Measurements from ENCODE around the gene FTCD. TPM values are rescaled to one million over a fixed set of nuclear protein-coding genes. Genes with fewer than 3 reads are reported as not detected.

FTCD gene
- total RNA-seq, 1 experiment from 2014 or later: 0.21 TPM

GRCh38 chr21:46100426-46100825 lies 55.0 kb downstream of the FTCD start:
- Histone ChIP-seq H3K4me3 (ENCODE audit: low read depth in 2 of 2, low read length in 2 of 2) (no peak overlapping the region), H3K27me3 (ENCODE audit: control insufficient read depth, insufficient read depth, low read length) (no peaks in the 10 kb centered on the region), H3K27ac (ENCODE audit: low read length) (no peak overlapping the region), H3K4me1 (ENCODE audit: control insufficient read depth, insufficient read depth, low read length) (no peaks in the 10 kb centered on the region), H3K9me3 (ENCODE audit: control insufficient read depth, insufficient read depth, low read depth, low read length) (0 out of 2 replicates have a peak, but pooled peaks cover 4% of the 10 kb centered on the region), H3K36me3 (ENCODE audit: control insufficient read depth, insufficient read depth, low read length) (no peaks in the 10 kb centered on the region)
- ChIA-PET CTCF (no interaction called here), POLR2A (no interaction called here)
- no TSS peak for BruUV-seq (replicated peaks)
- in situ Hi-C loops (cut with HindIII; ENCODE audit: low pct_unique_long_range_greater_than_20kb, low sequenced_read_pairs): no loop called here
- intact Hi-C loops (cut with micrococcal nuclease; ENCODE audit: unreplicated experiment): loop anchor here (5.0 kb wide), 1 partner anchor 128 kb away; no protein-coding TSS in a partner anchor
- no peak for TF ChIP-seq SIN3A (IDR thresholded peaks at IDR 0.05; ENCODE audit: borderline replicate concordance, insufficient read depth, low read depth, low read length)
- no peak for TF ChIP-seq TCF7L2 (IDR thresholded peaks at IDR 0.05; ENCODE audit: low read depth, low read length)
- TF ChIP-seq, protein P1, sequence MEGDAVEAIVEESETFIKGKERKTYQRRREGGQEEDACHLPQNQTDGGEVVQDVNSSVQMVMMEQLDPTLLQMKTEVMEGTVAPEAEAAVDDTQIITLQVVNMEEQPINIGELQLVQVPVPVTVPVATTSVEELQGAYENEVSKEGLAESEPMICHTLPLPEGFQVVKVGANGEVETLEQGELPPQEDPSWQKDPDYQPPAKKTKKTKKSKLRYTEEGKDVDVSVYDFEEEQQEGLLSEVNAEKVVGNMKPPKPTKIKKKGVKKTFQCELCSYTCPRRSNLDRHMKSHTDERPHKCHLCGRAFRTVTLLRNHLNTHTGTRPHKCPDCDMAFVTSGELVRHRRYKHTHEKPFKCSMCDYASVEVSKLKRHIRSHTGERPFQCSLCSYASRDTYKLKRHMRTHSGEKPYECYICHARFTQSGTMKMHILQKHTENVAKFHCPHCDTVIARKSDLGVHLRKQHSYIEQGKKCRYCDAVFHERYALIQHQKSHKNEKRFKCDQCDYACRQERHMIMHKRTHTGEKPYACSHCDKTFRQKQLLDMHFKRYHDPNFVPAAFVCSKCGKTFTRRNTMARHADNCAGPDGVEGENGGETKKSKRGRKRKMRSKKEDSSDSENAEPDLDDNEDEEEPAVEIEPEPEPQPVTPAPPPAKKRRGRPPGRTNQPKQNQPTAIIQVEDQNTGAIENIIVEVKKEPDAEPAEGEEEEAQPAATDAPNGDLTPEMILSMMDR (IDR thresholded peaks at IDR 0.05): no peak
- TF ChIP-seq REST (IDR thresholded peaks at IDR 0.05; ENCODE audit: insufficient read depth in 1 of 2, low read depth in 2 of 2, low read length in 1 of 2): no peak
- TF ChIP-seq POLR2AphosphoS5 (IDR thresholded peaks at IDR 0.05; ENCODE audit: low read depth, low read length): no peak
- no peak for DNase-seq (ENCODE audit: low read depth, low spot score)
- no peak for ATAC-seq

DNA sequence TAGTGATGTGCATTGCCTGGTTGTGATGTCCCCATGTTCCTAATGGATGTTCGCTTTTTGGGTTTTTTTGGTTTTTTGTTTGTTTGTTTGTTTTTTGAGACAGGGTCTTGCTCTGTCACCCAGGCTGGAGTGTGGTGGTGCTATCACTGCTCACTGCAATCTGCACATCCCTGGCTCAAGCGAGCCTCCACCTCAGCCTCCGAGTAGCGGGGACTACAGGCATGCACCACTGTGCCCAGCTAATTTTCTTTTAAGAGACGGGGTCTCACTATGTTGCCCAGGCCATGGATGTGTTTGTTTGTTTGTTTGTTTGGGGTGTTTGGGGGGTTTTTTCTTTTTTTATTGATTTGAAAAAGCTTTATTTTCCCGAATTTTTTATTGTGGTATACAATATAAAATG lies 55.4 kb downstream of the FTCD start:
- 0 out of 2 replicates have a peak, but pooled peaks cover 4% of the 10 kb centered on the region for H3K9me3 ChIP-seq (ENCODE audit: control insufficient read depth, insufficient read depth, low read depth, low read length)
- TF ChIP-seq, protein P1 (IDR thresholded peaks at IDR 0.05): no peak
- no peak for TF ChIP-seq TCF7L2 (IDR thresholded peaks at IDR 0.05; ENCODE audit: low read depth, low read length)
- TF ChIP-seq SIN3A (IDR thresholded peaks at IDR 0.05; ENCODE audit: borderline replicate concordance, insufficient read depth, low read depth, low read length): no peak
- no peak for TF ChIP-seq POLR2AphosphoS5 (IDR thresholded peaks at IDR 0.05; ENCODE audit: low read depth, low read length)
- no peak for TF ChIP-seq REST (IDR thresholded peaks at IDR 0.05; ENCODE audit: insufficient read depth in 1 of 2, low read depth in 2 of 2, low read length in 1 of 2)
- no peaks in the 10 kb centered on the region for H3K36me3 ChIP-seq (ENCODE audit: control insufficient read depth, insufficient read depth, low read length)
- intact Hi-C loops (cut with micrococcal nuclease; ENCODE audit: unreplicated experiment): loop anchor here (5.0 kb wide), 1 partner anchor 128 kb away; no protein-coding TSS in a partner anchor
- POLR2A ChIA-PET: no interaction called here
- H3K4me1 ChIP-seq (ENCODE audit: control insufficient read depth, insufficient read depth, low read length): no peaks in the 10 kb centered on the region
- ATAC-seq (no peak), DNase-seq (ENCODE audit: low read depth, low spot score) (no peak)
- no peaks in the 10 kb centered on the region for H3K27me3 ChIP-seq (ENCODE audit: control insufficient read depth, insufficient read depth, low read length)
- no peak overlapping the region for H3K4me3 ChIP-seq (ENCODE audit: low read depth in 2 of 2, low read length in 2 of 2)
- in situ Hi-C loops (cut with HindIII; ENCODE audit: low pct_unique_long_range_greater_than_20kb, low sequenced_read_pairs): no loop called here
- BruUV-seq (replicated peaks): no TSS peak
- no peak overlapping the region for H3K27ac ChIP-seq (ENCODE audit: low read length)
- CTCF ChIA-PET: no interaction called here

All from Panc1 (cell line).